Measurements from ENCODE around the gene C1orf35.
A peak's percentile ranks its signal among the peaks of the same experiment; 100 is the strongest.

Gene C1orf35

GRCh38 chr1:228094432-228095016 lies 8.6 kb downstream of the C1orf35 start:
- no peak for DNase-seq (ENCODE audit: low read depth)

GRCh38 chr1:228093050-228093906 lies 9.8 kb downstream of the C1orf35 start:
- DNase-seq (ENCODE audit: low read depth), result no peak

- DNase-seq (ENCODE audit: low read depth), result no peak
Observed at GRCh38 chr1:228092342-228093049, 10.6 kb downstream of the C1orf35 start.

GRCh38 chr1:228091084-228091483 lies 12.0 kb downstream of the C1orf35 start:
- no peak for DNase-seq (ENCODE audit: low read depth)

GRCh38 chr1:228090613-228091081 lies 12.5 kb downstream of the C1orf35 start:
- DNase-seq (ENCODE audit: low read depth), result no peak

- no peak for DNase-seq (ENCODE audit: low read depth)
Observed at GRCh38 chr1:228089519-228090380, 13.4 kb downstream of the C1orf35 start.

- no peak for DNase-seq (ENCODE audit: low read depth)
Observed at GRCh38 chr1:228088586-228089498, 14.3 kb downstream of the C1orf35 start.

- no peak for DNase-seq (ENCODE audit: low read depth)
Observed at GRCh38 chr1:228087771-228088251, 15.3 kb downstream of the C1orf35 start.

GRCh38 chr1:228085287-228085951 lies 17.7 kb downstream of the C1orf35 start:
- no peak for DNase-seq (ENCODE audit: low read depth)

GRCh38 chr1:228084797-228085196 lies 18.3 kb downstream of the C1orf35 start:
- DNase-seq (ENCODE audit: low read depth), result no peak

- DNase-seq (ENCODE audit: low read depth), result no peak
Observed at GRCh38 chr1:228084325-228084724, 18.8 kb downstream of the C1orf35 start.

GRCh38 chr1:228083871-228084278 lies 19.2 kb downstream of the C1orf35 start:
- DNase-seq (ENCODE audit: low read depth), result no peak

- no peak for DNase-seq (ENCODE audit: low read depth)
Observed at GRCh38 chr1:228082918-228083870, 19.9 kb downstream of the C1orf35 start.

GRCh38 chr1:228082214-228082917 lies 20.8 kb downstream of the C1orf35 start, which contains the start of gene ARF1:
Gene ARF1 (plus strand): TSS chr1:228082708. CDS start chr1:228097115, 14,407 bp downstream.
- DNase-seq (ENCODE audit: low read depth), result peak; percentile 80

- no peak for DNase-seq (ENCODE audit: low read depth)
Observed at GRCh38 chr1:228081578-228082213, 21.4 kb downstream of the C1orf35 start.

GRCh38 chr1:228081144-228081543 lies 22.0 kb downstream of the C1orf35 start:
- no peak for DNase-seq (ENCODE audit: low read depth)

- DNase-seq (ENCODE audit: low read depth), result no peak
Observed at GRCh38 chr1:228079601-228080263, 23.4 kb downstream of the C1orf35 start.
